Measurements from ENCODE around the gene SH3D19.
"Not testable (repeated sequence)": the region's sequence is repeated elsewhere in the genome, so short reads cannot be mapped to it uniquely, and the experiment has no call there.

The SH3D19 gene

DNA sequence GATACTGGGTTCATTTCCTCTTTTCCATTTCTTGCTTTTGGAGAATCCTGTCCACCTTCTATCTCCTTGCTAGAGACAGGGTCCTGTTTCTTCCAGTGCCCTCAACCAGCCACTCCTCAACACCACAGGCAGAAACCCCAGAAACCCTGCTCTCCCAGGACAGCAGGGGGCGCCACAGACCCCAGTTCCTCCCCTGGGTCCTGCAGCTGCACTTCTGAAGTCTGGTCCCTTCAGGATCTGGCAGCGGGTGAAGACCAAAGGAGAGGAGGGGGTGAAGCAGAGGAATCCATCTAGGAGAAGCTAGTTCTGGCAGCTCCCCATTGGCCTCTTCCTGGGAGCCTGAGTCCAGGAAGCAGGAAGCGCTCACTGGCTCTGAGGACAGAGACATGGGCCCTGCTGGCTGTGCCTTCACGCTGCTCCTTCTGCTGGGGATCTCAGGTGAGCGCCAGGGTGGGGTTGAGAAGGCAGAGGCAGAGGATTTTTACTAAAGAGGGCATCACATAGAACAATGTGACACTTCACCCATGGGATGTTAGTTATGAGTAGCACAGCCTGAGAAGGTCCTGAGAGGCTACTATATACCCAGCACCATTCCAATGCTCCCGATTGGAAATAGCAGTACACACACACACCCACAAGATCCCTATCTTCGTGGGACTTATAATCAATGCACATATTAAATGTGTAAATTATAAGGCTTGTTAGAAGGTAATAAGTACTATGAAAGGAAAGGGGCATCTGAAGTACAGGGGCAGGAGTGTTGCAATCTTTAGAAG lies 48.4 kb downstream of the SH3D19 start, which contains the start of gene PRSS48:
PRSS48 (plus strand) TSS at position 375 of the 776 bp plus-strand sequence; CDS start at position 387, 12 bp downstream.
- DNase-seq (ENCODE audit: low spot score): no peak

DNA sequence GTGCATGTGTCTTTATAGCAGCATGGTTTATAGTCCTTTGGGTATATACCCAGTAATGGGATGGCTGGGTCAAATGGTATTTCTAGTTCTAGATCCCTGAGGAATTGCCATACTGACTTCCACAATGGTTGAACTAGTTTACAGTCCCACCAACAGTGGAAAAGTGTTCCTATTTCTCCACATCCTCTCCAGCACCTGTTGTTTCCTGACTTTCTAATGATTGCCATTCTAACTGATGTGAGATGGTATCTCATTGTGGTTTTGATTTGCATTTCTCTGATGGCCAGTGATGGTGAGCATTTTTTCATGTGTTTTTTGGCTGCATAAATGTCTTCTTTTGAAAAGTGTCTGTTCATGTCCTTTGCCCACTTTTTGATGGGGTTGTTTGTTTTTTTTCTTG lies 56.5 kb downstream of the SH3D19 start:
- not testable (repeated sequence) for DNase-seq (ENCODE audit: low spot score)

DNA sequence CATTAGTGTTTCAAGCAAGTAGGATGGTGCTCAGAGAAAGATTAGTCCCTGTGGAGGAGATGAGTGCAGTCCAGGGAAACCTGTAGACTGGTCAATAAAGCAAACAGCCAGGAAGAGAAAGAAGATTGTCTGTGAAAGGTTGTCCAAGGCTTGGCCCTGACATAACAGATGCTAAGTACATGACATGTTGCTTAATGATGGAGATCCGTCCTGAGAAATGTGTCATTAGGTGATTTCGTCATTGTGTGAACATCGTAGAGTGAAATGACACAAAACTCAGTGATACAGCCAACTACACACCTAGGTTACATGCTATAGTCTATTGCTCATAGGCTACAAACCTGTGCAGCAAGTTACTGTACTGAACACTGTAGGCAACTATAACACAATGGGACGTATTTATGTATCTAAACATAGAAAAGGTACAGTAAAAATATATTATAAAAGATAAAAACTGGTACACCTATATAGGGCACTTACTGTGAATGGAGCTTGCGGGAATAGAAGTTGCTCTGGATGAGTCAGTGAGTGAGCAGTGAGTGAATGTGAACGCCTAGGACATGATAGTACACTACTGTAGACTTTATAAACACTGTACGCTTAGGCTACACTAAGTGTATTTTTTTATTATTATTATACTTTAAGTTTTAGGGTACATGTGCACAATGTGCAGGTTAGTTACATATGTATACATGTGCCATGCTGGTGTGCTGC lies 57.4 kb downstream of the SH3D19 start:
- DNase-seq (ENCODE audit: low spot score): no peak

DNA sequence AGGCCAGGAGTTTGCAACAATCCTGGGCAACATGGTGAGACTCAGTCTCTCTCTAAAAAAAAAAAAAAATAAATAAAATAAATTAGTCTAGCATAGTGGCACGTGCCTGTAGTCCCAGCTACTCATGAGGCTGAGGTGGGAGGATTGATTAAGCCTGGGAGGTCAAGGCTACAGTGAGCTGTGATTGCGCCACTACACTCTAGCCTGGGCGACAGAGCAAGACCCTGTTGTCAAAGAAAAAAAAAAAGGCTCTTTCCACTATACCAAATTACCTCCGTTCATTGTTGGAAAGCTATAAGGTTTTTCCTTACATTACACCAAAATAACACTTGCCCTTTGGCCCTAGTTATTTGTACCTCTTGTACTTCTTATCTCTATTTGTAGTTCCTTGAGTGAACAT lies 58.3 kb downstream of the SH3D19 start:
- DNase-seq (ENCODE audit: low spot score): no peak

DNA sequence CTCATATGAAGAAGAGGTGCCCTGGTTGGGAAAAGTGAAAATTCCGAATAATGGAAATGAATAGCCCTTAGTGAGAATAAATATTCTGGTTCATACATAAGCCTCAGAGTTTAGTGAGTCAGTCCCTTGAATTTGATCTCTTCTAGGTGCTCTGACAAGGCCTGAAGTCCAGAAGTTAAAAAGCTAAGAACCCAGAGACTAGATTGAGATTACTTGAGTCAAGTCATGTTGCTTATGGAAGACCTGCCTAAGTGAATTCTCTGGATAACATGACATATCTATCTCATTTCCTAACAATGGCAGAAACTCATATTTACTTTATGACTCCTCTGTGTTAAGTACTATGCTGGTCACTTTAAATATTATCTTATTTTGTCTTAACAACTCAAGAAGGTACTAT lies 58.9 kb downstream of the SH3D19 start:
- DNase-seq (ENCODE audit: low spot score): no peak

DNA sequence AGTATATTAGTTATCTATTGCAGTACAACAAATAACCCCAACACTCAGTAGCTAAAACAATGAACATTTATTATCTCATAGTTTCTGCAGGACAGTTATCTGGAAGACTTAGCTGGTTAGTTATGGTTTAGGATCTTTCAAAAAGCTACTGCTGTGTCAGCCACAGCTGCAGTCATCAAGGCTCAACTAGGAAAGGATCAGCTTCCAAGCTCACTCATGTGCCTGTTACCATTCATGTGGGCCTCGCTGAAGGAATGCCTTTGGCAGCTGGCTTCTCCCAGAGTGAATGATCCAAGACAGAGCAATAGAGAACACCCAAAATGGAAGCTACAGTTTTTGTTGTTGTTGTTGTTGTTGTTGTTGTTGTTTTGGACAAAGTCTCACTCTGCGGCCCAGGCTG lies 62.0 kb downstream of the SH3D19 start:
- no peak for DNase-seq (ENCODE audit: low spot score)

DNA sequence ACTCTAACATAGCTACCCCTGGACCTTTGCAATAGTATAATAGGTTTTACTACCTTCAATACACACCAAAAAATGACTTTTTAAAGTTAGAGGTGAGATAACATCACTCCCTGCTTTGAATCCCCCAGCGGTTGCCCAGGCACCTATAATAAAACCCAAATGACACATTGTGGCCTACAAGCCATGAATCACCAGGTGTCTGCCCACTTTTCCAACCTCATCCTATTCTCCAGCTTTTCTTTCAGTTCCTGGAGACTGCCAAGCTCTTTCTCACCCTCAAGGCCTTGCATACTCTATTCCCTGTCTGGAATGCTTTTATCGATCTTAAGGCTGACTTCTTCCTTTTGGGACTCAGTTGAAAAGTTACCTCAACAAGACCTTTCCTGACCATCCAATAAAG lies 64.9 kb downstream of the SH3D19 start:
- no peak for DNase-seq (ENCODE audit: low spot score)

DNA sequence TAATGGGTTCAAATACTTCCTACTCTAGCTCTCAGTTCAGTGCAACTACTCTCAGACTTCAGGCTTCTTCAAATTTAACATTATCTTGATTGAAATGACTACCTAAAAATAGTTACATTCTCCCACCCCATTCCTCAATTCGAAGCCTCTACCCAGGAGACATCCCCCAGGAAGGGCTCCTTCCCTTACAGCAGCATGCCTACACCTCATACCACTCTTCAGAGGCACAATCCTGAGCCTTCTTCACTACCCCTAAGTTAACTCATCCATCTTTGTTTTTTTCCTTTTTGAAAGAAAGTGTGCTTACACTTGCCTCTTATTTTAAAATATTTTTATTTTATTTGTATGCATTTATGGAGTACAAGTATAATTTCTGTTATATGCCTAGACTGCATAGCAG lies 65.7 kb downstream of the SH3D19 start:
- DNase-seq (ENCODE audit: low spot score): no peak

DNA sequence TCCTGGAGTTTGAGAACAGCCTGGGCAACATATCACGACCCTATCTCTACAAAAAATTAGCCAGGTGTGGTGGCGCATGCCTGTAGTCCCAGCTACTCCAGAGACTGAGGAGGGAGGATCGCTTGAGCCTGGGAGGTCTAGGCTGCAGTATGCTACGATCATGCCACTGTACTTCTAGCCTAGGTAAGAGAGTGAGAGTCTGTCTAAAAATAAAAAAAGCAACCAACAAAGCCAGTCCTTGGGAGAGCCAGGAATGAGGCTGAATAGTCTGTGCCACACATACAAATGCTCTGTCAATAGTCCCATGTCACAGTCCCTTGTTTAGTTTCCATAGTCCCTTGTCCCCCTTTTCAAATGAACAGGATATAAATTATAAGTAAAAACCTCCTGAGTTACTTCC lies 67.7 kb downstream of the SH3D19 start:
- no peak for DNase-seq (ENCODE audit: low spot score)

DNA sequence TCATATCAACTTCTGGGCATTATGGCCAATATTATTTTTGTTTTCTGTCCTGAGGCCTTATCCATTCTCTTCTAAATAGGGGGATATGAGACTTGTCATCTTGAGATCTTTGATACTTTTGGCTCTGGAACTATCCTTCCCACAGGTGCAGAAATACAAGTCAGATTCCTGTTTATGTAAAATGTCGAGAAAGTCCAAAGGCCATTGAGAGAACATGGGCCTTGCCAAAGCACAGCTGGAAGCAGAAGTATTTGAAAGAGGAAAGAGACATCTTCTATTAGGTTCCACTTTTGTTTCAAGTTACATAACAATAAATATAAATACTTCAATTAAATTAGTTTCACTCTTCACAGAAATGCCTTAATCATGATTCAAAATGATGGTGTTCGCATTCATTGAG lies 69.3 kb downstream of the SH3D19 start:
- no peak for DNase-seq (ENCODE audit: low spot score)

DNA sequence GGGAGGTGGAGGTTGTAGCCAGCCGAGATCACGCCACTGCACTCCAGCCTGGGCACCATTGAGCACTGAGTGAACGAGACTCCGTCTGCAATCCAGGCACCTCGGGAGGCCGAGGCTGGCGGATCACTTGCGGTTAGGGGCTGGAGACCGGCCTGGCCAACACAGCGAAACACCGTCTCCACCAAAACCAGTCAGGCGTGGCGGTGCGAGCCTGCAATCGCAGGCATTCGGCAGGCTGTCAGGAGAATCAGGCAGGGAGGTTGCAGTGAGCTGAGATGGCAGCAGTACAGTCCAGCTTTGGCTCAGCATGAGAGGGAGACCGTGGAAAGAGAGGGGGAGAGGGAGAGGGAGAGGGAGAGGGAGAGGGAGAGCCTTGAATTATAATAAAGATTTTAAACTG lies 69.7 kb downstream of the SH3D19 start:
- not testable (repeated sequence) for DNase-seq (ENCODE audit: low spot score)

DNA sequence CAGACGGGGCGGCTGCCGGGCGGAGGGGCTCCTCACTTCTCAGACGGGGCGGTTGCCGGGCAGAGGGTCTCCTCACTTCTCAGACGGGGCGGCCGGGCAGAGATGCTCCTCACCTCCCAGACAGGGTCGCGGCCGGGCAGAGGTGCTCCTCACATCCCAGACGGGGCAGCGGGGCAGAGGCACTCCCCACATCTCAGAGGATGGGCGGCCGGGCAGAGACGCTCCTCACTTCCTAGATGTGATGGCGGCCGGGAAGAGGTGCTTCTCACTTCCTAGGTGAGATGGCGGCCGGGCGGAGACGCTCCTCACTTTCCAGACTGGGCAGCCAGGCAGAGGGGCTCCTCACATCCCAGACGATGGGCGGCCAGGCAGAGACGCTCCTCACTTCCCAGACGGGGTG lies 70.2 kb downstream of the SH3D19 start:
- DNase-seq (ENCODE audit: low spot score): not testable (repeated sequence)

DNA sequence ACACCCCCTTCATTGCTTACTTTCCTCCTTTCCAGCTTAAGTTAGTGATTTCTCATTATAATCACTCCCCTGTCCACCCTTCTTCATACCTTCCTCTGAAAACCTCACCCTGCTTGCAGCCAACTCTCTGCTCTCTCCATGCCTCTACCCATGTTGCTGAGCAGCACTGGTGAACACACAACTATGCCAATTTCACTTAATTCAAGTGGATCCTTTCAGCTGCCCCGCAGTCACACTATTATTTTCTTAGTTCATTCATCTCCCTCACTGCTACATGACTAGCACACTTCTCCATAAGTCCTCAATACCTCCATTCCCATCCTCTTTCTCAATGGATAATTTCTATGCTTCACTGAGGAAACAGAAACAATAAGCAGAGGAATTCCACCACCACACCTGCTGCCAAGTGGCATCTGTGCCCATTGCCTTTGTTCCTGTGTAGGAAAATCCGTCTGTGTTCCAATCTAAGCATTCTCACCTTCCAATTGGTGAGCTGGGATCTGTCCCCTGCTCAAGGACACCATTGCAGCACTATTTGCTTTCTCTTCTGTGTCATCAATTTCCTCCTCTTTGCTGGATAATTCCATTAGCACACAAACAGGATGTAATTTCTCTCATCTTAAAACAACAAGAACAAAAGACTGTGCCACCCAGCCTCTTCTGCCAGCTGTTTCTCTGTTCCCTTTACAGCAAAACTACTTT lies 73.7 kb downstream of the SH3D19 start:
- DNase-seq (ENCODE audit: low spot score): no peak

DNA sequence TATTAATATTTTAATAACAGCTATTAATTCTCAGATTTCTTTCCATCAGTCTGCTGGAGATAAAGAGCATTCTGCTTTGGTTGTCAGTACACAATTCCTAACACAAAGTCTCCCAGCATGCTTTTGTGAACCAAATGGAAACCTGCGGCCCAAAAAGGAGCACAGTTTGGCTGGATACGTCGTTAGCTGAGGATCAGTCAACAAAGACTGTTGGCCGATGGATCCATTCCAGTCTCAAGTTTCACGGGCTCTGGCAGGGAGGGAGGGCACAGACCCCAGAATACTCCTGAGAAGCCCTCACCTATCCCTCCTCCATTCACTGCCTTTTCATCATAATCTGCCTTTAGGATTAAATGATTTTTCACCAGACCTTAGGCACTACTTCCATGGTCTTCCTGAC lies 74.7 kb downstream of the SH3D19 start:
- DNase-seq (ENCODE audit: low spot score): no peak

DNA sequence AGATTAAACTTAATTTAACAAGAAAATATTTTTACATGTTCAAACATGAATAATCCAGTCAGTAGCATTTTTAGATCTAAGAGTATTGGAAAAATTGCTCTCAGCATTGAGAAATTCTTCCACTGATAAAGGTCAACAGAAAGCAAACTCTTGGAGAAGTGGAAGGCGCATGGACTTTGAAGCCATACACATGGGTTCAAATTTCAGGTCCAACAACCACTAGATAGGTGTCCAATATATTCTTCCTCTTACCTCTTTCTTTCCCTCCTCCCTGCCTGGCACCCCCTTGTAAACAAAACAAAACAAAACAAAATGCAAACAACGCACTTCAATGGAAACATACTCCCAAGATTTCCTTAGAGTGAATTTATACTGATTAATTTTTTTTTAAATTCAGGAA lies 76.9 kb downstream of the SH3D19 start:
- no peak for DNase-seq (ENCODE audit: low spot score)

DNA sequence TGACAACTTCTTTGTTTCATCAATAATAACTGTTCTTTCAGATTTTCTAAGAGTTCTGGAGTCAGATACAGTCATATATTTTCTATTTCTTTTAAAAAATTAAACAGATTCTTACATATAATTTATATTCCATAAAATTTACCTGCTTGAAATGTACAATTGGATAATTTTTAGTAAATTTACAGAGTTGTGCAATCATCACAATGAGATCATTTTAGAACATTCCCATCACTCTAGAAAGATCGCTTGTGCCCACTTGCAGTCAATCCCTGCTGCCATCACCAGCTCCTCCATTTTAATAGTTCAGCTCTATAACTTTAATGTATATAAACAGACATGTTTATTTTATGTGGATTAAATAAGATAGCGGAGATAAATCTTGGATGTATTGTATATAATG lies 78.0 kb downstream of the SH3D19 start:
- DNase-seq (ENCODE audit: low spot score): no peak

DNA sequence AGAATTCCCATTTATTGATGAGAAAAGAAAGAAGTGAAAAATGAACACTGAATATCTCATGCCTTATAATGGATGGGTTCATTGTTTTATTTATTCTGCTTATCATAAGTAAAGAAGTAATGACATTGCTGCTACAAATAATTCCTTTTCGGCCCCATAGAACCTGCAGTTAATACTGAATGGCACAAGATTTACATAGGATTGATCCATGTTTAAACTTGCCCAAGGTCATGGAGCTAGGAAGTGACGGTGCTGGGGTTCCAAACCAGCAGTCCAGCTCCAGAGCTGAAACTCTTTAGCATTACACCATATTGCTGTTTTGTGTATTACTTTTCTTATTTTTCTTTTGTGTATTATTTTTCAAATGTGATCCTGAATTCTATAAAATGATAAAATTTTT lies 78.7 kb downstream of the SH3D19 start:
- no peak for DNase-seq (ENCODE audit: low spot score)

DNA sequence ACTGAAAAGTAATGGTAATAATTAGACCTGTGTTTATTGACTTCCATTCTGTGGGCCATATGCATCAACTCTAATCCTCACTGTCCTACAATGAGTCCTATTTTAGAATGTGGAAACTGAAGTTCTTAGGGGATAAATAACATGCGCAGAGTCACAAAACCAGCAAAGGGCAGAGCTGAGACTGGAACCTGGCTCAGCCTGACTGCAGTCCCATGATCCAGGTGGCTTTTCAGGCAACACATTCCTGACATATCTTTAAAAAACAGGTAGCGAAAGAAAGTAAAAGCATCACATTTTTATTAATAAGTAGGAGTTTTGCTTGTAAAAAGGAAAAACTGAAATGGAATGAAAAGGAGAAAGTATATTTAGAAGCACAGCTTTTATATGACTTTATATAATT lies 83.1 kb downstream of the SH3D19 start:
- DNase-seq (ENCODE audit: low spot score): no peak

DNA sequence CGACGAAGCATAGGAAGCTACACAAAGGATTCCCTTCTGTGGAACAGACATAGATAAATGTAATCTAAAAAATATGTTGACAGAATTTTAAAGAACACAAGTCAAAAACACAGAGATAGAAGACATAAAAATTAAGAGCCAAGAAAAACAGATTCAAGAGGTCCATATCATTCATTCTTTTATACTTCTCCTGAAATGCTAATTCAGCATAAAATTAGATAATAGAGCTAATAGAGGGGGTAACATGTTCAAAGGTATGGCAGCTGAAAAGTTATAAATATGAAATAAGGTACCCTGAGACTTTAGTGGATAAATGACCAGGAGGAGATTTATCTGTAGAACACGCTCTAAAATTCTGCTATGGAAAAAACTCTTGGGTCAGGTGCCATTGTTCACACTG lies 85.8 kb downstream of the SH3D19 start:
- no peak for DNase-seq (ENCODE audit: low spot score)

DNA sequence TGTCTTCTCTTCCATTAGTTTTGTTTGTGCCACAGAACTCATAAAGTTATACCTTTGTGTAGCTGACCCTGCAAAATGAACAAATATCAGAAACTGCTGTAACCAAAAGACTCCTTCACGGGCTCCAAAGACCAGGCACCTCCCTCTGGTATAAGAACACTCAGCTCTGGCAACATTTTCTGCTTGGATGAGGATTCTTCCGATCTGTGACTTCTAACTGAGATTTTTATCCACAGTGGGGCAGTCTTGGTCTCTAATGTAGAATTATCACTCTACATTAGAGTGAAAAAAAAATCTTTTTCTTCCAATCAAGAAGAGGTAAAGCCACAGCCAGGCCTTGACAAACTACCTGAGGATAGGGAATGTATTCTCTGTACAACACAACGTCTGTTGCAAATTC lies 86.9 kb downstream of the SH3D19 start:
- no peak for DNase-seq (ENCODE audit: low spot score)

DNA sequence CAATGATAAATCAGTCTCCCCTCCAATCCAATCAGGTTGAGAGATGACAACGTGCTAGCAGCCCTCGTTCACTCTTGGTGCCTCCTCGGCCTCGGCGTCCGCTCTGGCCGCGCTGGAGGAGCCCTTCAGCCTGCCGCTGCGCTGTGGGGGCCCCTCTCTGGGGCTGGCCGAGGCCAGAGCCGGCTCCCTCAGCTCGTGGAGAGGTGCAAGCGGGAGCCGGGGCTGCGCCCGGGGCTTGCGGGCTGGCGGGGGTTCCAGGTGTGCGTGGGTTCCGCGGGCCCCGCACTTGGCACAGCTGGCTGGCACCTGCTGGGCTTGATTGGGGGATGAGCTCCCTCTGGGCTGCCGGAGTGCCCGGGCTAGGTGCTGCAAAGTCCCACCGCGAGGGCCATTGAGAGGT lies 89.4 kb downstream of the SH3D19 start:
- no peak for DNase-seq (ENCODE audit: low spot score)

DNA sequence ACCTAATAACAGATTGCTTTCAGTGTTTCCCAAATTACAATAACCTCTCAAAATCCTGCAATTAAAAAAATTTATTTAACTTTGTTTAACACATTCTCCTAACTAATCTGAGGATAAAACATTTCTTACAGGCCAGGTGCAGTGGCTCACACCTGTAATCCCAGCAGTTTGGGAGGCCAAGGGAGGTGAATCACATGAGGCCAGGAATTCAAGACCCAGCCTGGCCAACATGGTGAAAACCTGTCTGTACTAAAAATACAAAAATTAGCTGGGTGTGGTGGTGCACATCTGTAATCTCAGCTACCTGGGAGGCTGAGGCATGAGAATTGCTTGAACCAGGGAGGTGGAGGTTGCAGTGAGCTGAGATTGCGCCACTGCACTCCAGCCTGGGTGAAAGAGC lies 90.0 kb downstream of the SH3D19 start:
- DNase-seq (ENCODE audit: low spot score): not testable (repeated sequence)

DNA sequence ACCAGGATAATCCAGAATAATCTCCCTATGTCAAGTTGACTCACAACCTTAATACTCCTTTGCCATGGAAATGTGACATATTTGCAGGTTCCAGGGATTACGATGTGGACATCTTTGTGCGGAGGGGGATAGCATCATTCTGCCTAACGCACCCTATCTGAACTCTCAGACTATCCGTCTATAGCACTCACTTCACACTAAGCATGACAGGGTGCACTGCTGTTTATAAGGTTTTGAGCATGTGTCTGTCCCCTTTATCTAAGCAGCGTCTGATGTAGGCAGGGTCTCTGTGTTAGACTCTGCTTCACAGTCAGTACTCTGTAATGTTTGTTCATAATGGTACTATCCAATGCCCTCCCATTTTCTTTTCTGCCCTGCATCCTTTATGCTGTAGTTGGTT lies 91.8 kb downstream of the SH3D19 start:
- no peak for DNase-seq (ENCODE audit: low spot score)
